ENCODE data around the gene KIF16B.

KIF16B gene

GRCh38 chr20:16437387-16437996, 135.8 kb downstream of the KIF16B start:
- no peak for DNase-seq (ENCODE audit: low read depth)

DNA sequence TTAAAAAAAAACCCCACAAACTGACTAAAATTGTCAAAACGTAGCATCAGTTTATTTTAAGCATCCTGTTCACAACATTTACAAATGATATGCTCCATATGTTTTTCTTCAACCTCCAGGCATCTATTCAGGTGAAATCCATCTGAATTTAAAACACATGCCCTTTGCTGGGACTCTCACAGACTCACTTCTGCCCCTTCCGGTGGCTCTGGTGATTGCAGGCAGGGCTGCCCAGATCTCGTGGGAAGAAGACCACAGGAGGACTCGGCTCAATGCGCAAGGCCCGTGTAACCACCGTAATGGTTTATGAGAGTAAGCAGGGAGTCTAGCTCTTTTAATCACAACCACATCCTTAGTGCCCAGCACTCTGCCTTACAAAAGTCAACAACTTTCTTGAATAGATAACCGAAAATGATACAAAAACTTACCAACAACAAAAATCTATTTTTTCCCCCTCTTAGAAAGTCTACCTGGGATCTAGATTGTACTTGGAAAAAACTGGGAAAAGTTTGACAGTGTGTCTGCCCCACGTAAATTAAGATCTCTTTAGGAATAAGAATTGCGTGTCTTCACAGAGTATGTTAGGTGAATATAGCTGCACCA, 139.1 kb downstream of the KIF16B start:
- peak; percentile 3 for DNase-seq (ENCODE audit: low read depth)

DNA sequence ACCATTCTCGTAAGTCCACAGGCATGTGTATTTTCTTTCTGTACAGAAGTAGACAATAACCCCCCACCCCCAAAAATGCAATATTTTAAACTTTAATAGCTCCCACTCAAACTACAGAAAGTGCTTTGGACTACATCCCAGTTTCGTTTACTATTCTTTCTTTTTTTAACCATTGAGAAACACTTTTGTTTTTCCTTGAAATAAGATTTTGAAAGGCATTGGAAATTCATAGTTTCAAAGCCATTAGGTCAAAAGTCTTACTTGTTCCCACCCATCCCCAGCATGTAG, 140.0 kb downstream of the KIF16B start:
- DNase-seq (ENCODE audit: low read depth), result no peak

GRCh38 chr20:16432466-16433292, 140.6 kb downstream of the KIF16B start:
- no peak for DNase-seq (ENCODE audit: low read depth)

GRCh38 chr20:16428112-16428511, 145.1 kb downstream of the KIF16B start:
- no peak for DNase-seq (ENCODE audit: low read depth)

DNA sequence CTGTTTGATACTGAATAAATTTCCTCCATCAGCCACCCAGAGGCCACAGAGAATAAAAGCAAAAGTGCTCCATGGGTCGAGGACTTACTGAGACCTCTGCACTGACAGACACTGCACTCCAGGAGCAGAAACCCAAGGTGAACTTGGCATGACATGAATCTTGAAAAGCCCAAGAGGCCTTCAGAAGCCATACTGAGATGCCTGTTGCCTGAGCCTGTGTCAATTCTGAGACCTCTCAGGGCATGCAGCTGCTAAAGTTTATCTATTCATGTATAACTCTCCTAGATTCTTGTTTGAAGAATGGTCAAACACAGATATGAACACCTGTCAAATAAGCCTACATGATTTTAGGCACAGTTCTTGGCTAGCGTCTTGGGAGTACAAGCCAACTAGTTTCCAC, 145.7 kb downstream of the KIF16B start:
- DNase-seq (ENCODE audit: low read depth), result no peak

DNA sequence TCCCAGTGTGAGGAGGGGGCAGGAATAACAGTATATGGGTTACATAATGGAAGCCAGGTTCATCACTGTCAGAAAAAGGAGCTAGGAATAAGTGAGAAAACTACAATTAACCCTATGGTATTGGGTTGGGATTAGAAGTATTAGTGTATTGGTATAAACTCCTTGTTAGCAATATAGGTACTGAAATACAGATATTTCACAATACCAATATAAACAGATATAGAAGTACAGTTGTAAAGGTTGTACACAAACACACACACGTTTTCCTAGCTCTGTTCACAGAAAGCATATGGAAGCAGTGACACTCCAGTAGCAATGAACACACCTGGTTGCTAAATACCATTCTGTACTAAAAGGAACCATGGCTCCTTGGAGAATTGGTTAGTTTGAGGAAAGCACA, 148.5 kb downstream of the KIF16B start:
- no peak for DNase-seq (ENCODE audit: low read depth)

DNA sequence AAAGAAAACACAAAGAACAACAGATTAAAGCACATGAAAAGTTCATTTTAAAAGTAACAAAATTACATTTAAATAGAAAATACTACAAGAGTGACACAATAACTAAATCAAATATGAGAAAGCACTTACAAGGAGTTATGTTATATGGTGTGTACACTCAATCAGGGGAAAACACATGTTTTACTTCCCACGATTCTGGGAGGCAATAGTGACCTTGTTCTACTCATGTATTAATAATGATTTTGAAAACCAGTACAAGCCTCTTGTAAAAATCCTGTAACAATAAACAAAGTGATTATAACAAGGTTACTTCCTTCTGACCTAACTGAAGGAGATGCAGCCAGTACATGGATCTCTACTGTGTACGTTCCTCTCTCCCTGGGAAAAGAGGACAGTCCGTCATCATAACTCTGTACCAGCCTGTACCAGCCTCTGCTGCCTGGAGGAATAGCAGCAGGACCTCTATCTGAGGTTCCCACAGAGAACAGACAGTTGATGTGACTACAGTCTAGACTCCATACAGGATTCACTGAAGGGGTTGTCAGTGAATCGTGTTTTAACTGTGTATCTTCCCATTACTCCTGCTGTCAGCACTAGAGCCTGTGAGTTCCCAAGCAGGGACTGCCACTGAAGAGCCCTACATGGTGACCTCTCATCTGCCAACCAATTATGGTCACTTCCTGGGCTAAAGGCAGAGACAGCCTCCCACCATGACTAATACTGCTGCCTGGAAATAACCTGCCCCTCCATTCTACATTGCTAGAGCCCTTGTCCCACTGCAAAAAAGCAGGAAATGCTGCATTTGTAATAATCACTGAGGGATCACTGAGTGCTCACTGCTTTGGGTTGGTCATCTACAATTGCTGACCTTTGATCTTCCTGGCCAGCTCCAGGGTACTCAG, 149.7 kb downstream of the KIF16B start:
- DNase-seq (ENCODE audit: low read depth), result no peak

DNA sequence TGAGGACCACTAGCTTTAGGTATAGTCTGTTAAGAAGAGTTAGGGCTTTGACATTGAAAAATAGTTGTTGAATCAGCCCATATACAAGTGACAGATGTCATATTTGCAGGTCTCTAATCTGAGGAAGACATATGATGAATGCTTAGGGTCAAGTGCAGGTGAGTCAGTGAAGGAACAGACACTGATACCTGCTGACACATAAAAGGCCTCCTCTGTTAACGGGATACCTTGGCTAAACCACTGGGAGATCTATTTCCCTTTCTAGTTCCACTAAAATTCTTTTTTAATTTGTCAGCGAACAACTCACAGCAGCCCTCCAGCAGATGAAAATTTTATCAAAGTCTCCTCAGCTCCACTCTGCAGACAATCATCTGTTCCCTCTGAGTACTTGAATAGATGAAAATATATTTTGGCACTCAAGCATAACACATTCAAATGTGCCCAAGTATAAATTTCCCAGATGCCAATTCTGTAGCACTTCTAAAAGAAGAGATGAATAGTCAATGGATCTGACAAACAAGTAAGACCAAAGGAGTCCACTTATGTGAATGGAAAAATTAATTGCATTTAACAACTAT, 154.0 kb downstream of the KIF16B start:
- no peak for DNase-seq (ENCODE audit: low read depth)

DNA sequence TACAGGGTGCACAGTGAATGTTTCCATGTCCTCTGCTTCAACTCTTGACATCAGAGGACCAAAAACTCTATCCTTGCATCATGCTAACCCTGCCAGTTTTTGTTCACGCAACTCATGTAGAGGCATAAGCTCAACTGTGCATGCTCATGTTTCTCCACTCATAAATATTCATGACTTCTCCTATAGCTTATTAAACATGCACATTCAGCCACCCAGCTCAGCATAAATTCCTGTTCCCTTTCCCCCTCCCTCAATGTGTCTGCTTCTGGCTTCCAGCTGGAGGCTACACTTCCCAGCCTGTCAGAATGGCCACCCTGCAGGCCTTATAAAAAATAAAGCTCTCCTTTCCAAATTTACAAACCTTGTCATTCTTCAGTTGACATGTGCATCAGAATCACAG, 154.6 kb downstream of the KIF16B start:
- no peak for DNase-seq (ENCODE audit: low read depth)

DNA sequence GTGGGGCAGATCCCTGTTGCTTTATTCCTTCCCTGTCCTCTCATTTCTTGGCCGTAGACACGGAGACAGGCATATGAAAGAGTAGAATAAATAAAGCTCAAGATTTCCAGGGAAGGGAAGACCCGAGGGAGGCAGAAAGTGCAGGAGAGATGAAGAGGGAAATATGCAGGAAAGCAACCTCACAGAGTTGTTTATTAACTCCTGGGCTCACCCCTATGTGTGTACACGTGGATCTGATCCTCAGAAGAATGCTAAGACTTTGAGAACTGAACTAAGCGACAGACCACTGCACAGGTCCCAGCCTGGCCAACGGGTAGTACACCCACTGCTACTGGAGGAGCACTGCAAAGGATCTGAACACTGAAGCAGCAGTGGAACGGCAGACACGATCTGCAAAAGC, 156.2 kb downstream of the KIF16B start:
- DNase-seq (ENCODE audit: low read depth), result no peak

DNA sequence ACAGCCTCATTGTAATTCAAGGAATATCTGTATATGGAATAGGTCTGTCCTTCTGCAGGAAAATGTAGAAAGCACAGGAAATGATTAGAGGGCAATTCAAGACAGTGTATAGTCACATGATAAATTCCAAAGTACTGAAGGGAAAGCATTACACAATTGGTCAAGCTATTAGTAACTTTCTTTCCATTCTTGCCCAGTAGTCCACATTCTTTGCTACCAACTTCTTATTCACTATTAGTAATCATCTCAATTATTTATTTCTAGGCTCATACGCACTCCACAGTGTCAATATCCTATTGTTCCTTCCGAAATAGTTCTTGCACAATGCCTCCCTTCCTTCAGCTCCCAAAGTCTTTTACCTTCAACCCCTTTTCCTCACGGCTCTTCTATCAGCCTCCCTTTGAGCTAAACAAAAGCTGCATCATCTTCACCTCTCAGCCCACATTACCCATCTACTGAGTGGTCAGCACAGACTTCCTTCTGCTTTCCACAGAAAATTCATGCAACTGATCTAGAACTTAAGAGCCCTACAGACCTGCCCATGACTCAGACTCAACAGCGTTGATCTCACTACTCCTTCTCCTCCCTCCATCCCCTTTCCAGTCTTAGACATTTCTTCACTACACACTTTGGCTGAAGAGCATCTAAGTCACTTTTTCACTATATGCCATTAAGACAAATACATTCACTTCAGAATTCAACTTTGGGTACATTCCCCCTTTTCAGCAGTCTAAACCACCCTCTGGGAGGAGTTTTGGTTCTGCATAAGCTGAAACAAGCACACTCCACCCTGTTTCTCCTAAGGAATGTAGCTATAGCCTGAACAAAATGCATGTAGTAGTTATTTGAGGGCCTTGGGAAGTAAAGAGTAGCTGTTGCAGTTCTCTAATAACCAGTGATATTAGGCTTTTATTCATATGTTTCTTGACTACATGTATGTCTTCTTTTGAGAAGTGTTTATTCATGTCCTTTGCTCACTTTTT, 157.9 kb downstream of the KIF16B start:
- no peak for DNase-seq (ENCODE audit: low read depth)

GRCh38 chr20:16412906-16413305, 160.3 kb downstream of the KIF16B start:
- no peak for DNase-seq (ENCODE audit: low read depth)

- DNase-seq (ENCODE audit: low read depth), result no peak
Measured at GRCh38 chr20:16411361-16411760, 161.9 kb downstream of the KIF16B start.

DNA sequence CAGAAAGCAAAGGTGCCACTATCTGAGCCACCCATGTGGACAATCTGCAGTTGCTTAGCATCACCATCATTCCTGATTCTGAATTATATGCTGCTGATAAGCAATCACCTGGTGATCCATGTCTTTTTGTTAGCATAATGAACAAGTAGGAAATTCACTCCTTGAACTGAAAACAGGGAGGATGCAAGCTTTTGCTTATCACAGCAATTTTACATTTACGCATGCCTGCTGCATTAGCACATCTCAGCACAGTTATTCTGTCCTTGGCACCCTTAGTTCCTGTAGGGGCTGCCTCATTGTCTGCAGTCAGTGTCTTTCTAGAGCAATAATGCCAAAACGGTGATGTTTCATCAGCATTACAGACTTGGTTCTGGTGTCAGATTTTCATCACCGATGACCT, 162.6 kb downstream of the KIF16B start:
- no peak for DNase-seq (ENCODE audit: low read depth)

- no peak for DNase-seq (ENCODE audit: low read depth)
Measured at GRCh38 chr20:16408981-16409380, 164.3 kb downstream of the KIF16B start.

DNA sequence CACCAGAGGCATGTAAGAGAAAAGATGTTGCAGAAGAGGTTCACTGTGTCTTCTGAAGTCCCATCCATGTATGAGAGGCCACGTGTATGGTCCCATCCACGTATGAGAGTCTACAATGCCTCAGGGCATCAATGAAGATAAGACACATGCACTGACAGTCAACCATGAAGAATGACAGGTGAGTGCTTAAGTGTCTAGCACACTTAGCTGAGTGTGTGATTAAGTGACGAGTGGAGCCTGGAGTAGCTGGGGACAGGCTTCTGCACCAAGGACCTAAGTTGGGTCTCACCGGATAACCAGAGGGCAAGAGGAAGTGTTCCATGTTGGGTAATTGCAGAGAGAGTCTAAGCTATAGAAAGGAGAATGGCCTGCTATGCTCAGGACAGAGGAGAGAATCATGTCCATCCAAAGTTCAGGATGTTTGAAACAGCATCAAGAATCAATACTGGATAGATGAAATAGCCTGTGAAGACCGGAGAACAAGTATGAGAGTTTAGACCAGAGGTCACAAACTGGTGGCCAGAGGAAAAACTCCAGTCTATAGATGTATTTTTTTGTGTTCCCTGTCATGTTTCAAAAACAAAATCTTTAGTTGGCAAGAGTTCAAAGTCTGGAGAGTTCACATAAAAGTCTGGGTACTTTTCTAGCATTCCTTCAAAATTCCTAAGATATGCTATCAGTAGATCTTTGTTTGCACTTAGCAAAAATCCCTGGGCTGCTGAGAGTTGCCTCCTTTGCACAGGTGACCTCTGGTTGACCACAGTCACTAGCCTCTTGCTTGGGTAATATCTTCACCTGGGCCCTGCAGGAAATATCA, 165.8 kb downstream of the KIF16B start:
- DNase-seq (ENCODE audit: low read depth), result no peak

DNA sequence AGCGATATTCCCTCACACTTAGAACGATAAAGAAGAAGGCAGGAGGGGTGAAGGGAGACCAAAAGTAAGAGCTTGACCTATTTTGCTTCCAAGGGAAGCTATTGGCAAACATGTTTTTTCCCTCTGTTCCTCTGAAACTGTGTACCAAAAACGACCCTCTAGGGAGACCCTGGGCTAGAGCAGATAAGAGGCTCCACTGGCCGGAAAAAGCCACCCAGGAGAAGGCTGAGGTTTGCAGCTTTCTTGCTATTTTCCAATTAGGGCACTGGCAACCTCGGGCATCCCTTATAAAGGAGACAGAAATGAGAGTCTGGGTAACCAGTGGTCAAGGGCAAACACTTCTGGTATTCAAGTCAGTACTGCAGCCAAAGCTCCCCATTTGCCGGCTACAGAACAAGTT, 168.0 kb downstream of the KIF16B start:
- no peak for DNase-seq (ENCODE audit: low read depth)

DNA sequence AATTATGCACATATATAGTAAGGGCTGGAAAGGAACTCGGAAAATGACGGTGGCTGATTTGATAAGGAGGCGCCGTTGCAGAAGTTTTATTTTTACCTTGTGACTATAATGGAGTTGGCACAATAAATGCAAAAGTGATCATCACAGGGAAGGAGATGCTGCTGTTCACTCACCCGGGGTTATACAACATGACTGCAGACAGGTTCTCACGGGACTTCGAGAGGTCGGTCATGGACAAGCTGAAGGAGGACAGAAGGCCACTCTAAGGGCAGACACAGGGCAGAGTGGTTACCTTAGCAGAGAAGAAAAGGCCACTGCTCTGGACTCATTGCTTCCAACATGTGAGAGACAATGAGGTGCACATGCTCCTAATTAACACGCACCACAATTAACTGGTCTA, 168.6 kb downstream of the KIF16B start:
- no peak for DNase-seq (ENCODE audit: low read depth)

DNA sequence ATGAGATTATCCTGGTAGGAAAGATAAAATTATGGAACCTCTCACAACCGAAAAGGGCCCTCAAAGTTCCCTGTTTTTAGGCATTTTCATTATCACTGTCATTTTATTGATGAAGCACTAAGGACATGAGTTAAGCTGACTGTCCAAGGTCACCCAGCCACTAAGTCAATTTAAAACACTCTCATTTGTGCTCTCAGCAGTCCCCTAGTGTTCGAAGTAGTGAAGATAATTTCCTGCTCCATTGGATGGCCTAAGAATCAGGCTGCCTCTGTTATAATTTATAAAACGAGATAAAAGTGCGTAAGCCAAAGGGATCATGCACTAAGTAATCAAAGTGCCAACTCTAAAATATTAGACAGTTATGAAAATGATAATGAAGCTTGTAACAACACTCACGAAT, 169.1 kb downstream of the KIF16B start:
- no peak for DNase-seq (ENCODE audit: low read depth)

Data from T follicular helper cell (primary cell).